ENCODE results near the gene PDIA3.

The PDIA3 gene

DNA sequence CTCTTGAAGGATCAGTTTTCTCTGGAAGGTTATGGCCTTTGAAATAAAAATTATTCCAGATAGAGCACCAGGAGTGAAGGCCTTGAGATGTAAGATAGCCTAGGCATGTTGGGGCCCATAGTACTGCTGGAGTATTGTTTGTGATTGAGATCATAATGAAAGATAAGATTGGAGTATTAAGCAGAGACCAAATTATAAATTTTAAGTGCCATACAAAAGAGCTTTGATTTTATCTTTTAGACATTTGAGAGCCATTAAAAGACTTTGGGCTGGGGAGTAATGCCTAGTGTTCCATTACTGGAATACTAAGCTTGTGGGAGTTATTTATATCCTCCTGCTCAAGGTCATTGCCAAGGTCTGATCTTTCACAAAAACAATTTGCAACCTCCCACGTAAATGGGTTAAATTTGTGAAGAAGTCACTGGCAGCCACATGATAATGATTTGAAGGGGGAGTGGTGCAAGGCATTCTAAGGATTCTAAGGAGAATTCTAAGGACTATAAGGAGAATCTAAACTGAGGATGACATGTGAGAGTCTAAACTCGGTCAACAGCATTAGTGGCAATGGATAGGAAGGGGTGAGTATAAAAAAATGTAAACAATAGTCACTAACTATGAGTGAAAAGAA is 17.7 kb downstream of the PDIA3 start:
- no peak overlapping the region for H3K4me3 ChIP-seq (ENCODE audit: low read depth, low read length)
- no peaks in the 10 kb centered on the region for H3K27me3 ChIP-seq (replicated peaks)
- H3K36me3 ChIP-seq (replicated peaks), result peaks cover 80% of the 10 kb centered on the region
- no peak for DNase-seq
- no peak for TF ChIP-seq CTCF (IDR thresholded peaks at IDR 0.05; ENCODE audit: low read depth, low read length, missing control alignments)
- H3K27ac ChIP-seq, result no peak overlapping the region
- in situ Hi-C loops (cut with HindIII; ENCODE audit: low pct_ligation_motif_present, low sequenced_read_pairs), result no loop called here

DNA sequence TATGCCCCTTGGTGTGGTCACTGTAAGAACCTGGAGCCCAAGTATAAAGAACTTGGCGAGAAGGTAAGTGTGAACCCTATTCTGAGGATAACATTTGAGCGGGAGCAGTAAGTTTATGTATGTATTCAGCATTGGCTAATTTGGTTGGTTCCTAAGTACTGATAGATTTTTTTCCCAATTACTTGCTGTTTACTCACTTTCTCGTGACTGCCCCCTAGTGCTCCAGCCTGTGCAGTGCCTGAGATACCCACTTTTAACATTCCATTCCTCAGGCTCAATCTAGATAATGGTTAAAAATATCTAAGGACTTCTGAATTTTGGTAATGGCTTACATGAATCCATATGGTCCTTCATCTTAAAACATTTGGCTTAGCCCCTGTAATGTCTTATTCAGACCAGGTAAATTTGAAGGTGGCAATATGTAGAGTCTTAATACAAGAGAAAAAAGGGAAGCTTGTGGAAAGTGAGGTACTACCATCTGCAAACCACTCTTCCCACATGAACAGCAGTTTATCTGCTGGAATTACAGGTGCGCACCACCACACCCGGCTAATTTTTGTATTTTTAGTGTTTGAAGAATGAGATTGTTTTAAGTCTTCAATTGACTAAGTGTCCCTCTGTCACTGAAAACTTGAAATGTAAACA is 23.5 kb downstream of the PDIA3 start:
- peak; percentile 94 for TF ChIP-seq CTCF (IDR thresholded peaks at IDR 0.05; ENCODE audit: low read depth, low read length, missing control alignments)
- Histone ChIP-seq H3K4me3 (ENCODE audit: low read depth, low read length) (no peak overlapping the region), H3K36me3 (replicated peaks) (peaks cover 93% of the 10 kb centered on the region), H3K27me3 (replicated peaks) (no peaks in the 10 kb centered on the region), H3K27ac (peak overlapping the region; percentile 6)
- peak; percentile 74 for DNase-seq
- in situ Hi-C loops (cut with HindIII; ENCODE audit: low pct_ligation_motif_present, low sequenced_read_pairs), result no loop called here

- TF ChIP-seq CTCF (IDR thresholded peaks at IDR 0.05; ENCODE audit: low read depth, low read length, missing control alignments), result no peak
- H3K27me3 ChIP-seq (replicated peaks), result no peaks in the 10 kb centered on the region
- no peak overlapping the region for H3K27ac ChIP-seq
- in situ Hi-C loops (cut with HindIII; ENCODE audit: low pct_ligation_motif_present, low sequenced_read_pairs), result no loop called here
- H3K36me3 ChIP-seq (replicated peaks), result peaks cover 77% of the 10 kb centered on the region
- no peak overlapping the region for H3K4me3 ChIP-seq (ENCODE audit: low read depth, low read length)
- no peak for DNase-seq
Measured at GRCh38 chr15:43771816-43772215, 25.6 kb downstream of the PDIA3 start.

GRCh38 chr15:43772624-43773023 is 26.4 kb downstream of the PDIA3 start:
- H3K4me3 ChIP-seq (ENCODE audit: low read depth, low read length), result no peak overlapping the region
- in situ Hi-C loops (cut with HindIII; ENCODE audit: low pct_ligation_motif_present, low sequenced_read_pairs), result no loop called here
- H3K27me3 ChIP-seq (replicated peaks), result no peaks in the 10 kb centered on the region
- no peak for TF ChIP-seq CTCF (IDR thresholded peaks at IDR 0.05; ENCODE audit: low read depth, low read length, missing control alignments)
- DNase-seq, result no peak
- peaks cover 69% of the 10 kb centered on the region for H3K36me3 ChIP-seq (replicated peaks)
- no peak overlapping the region for H3K27ac ChIP-seq

- TF ChIP-seq CTCF (IDR thresholded peaks at IDR 0.05; ENCODE audit: low read depth, low read length, missing control alignments), result no peak
Measured at GRCh38 chr15:43774062-43774461, 27.8 kb downstream of the PDIA3 start.

More at GRCh38 chr15:43774062-43774461, 27.8 kb downstream of the PDIA3 start:
- Histone ChIP-seq H3K27me3 (replicated peaks) (no peaks in the 10 kb centered on the region), H3K36me3 (replicated peaks) (peaks cover 55% of the 10 kb centered on the region), H3K27ac (no peak overlapping the region), H3K4me3 (ENCODE audit: low read depth, low read length) (no peak overlapping the region)
- in situ Hi-C loops (cut with HindIII; ENCODE audit: low pct_ligation_motif_present, low sequenced_read_pairs), result no loop called here
- DNase-seq, result no peak
